22Rv1 (cell line): ENCODE data around the gene GAREM1.
A peak's percentile ranks its signal among the peaks of the same experiment; 100 is the strongest.

Experiments
- H3K27ac ChIP-seq: fragments of 450-650 bp; 2 replicates; pipeline ENCODE4 v1.5.1; 2017
- CTCF ChIP-seq: fragments of 450-650 bp; IDR thresholded peaks from 2 replicates; pipeline ENCODE4 v1.5.1; 2017; ENCODE audit warnings: mild to moderate bottlenecking
- ZFX ChIP-seq: fragments of 450-650 bp; IDR thresholded peaks from 2 replicates; pipeline ENCODE4 v1.6.1; 2017; ENCODE audit warnings: antibody characterized with exemption, borderline replicate concordance

Gene GAREM1

GRCh38 chr18:32470460-32470713 lies 295 bp downstream of the GAREM1 start:
- H3K27ac ChIP-seq = peak overlapping the region; percentile 59
- TF ChIP-seq CTCF (no peak), ZFX (no peak)

- TF ChIP-seq ZFX (no peak), CTCF (no peak)
- H3K27ac ChIP-seq = peak overlapping the region; percentile 59
These were observed 807 bp downstream of the GAREM1 start for GRCh38 chr18:32469691-32470459.

- TF ChIP-seq ZFX (no peak), CTCF (no peak)
- no peak overlapping the region for H3K27ac ChIP-seq
These were observed 1.5 kb downstream of the GAREM1 start for GRCh38 chr18:32469190-32469651.

- H3K27ac ChIP-seq = no peak overlapping the region
- TF ChIP-seq ZFX (no peak), CTCF (no peak)
These were observed 2.4 kb downstream of the GAREM1 start for GRCh38 chr18:32468147-32468845.

- H3K27ac ChIP-seq = no peak overlapping the region
- no peak for TF ChIP-seq ZFX
- TF ChIP-seq CTCF = no peak
These were observed 8.9 kb downstream of the GAREM1 start for GRCh38 chr18:32461709-32462272.

GRCh38 chr18:32460171-32460731 lies 10.4 kb downstream of the GAREM1 start:
- no peak overlapping the region for H3K27ac ChIP-seq
- TF ChIP-seq ZFX = no peak
- no peak for TF ChIP-seq CTCF
